PC-3 (cell line): Measurements from ENCODE around the gene KDELR3.

Experiments used
- EZH2 ChIP-seq: fragments of 300-600 bp; sonication (generic); IDR thresholded peaks from one replicate; pipeline ENCODE4 v1.6.1; 2017; ENCODE audit warnings: antibody characterized with exemption, mild to moderate bottlenecking, low read length; ENCODE audit not compliant: unreplicated experiment
- EZH2phosphoT487 ChIP-seq: fragments of 300-600 bp; sonication (generic); IDR thresholded peaks from 2 replicates; pipeline ENCODE4 v1.6.1; 2018; ENCODE audit warnings: mild to moderate bottlenecking, antibody characterized with exemption, low read length, borderline replicate concordance
- TF ChIP-seq, protein P1 (sequence below): fragments of 300-600 bp; sonication (generic); conservative IDR thresholded peaks from 2 replicates; pipeline ENCODE4 v1.5.1; 2017; ENCODE audit warnings: antibody characterized with exemption, low read depth, mild to moderate bottlenecking, low read length

DNA sequence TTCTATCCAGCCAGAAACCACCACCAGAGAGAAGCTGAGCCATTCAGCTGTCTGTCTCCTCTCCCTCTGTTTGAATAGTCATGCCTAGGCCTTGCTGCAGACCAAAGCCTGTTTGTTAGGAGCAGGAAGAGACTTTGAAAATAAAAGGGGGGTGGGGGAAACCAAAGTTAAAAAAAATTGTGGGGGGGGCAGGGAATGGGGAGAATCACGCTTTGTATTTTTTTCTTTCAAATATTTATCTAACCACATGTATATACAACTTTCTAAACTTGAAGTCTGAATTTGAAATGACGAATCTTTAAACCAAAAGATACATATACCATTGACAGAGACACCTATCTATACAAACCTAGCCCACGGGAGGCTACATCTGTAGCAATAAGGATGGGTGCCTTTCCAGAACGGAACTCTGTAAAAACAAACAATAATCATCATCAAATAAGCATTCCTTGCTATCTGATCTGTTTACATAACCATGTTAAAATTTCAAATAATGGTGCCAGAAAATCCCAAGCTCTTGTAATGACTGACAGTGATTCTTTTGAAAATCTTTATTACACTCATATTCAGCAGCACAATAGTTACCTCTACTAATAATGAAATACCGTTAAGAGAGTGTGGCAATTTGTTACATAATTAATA lies 23.9 kb downstream of the KDELR3 start:
- TF ChIP-seq EZH2 (no peak), EZH2phosphoT487 (no peak)
- TF ChIP-seq, protein P1, sequence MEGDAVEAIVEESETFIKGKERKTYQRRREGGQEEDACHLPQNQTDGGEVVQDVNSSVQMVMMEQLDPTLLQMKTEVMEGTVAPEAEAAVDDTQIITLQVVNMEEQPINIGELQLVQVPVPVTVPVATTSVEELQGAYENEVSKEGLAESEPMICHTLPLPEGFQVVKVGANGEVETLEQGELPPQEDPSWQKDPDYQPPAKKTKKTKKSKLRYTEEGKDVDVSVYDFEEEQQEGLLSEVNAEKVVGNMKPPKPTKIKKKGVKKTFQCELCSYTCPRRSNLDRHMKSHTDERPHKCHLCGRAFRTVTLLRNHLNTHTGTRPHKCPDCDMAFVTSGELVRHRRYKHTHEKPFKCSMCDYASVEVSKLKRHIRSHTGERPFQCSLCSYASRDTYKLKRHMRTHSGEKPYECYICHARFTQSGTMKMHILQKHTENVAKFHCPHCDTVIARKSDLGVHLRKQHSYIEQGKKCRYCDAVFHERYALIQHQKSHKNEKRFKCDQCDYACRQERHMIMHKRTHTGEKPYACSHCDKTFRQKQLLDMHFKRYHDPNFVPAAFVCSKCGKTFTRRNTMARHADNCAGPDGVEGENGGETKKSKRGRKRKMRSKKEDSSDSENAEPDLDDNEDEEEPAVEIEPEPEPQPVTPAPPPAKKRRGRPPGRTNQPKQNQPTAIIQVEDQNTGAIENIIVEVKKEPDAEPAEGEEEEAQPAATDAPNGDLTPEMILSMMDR = no peak
